H1 (cell line): Measurements from ENCODE around the gene RNF32. TPM values are rescaled to one million over a fixed set of nuclear protein-coding genes. Genes with fewer than 3 reads are reported as not detected.

Experiments used
- CTCF ChIA-PET: fragments of 300-600 bp; sonication (Branson Sonifier 250); formaldehyde crosslinking; loops from one replicate; lab custom pipeline; 2021; ENCODE audit not compliant: partially characterized antibody; lab: Charles Lee
- POLR2A ChIA-PET: fragments of 300-600 bp; sonication (Branson Sonifier 250); formaldehyde crosslinking; loops from one replicate; lab custom pipeline; 2021; ENCODE audit warnings: inconsistent platforms; ENCODE audit not compliant: partially characterized antibody; lab: Charles Lee
- DNase-seq, 2 experiments: peaks; one replicate each; pipeline versions ENCODE4 v3.0.0 to v3.0.0-alpha.2; 2010 to 2022; ENCODE audit warnings: low spot score in 2 of 2, low read depth in 1 of 2, mixed read lengths in 1 of 2
- FAIRE-seq: peaks from 2 replicates; lab custom pipeline; 2011; peaks lifted over from hg19 to GRCh38; lab: Jason Lieb, UNC
- H2AFZ ChIP-seq: 2 replicates; pipeline ENCODE4 v1.8.1; 2012; ENCODE audit warnings: low read length, inconsistent platforms
- H2AK5ac ChIP-seq: 2 replicates; pipeline ENCODE4 v1.6.1; 2013; ENCODE audit warnings: low read depth, low read length
- H2BK120ac ChIP-seq: replicated peaks from 2 replicates; pipeline ENCODE3; 2013; ENCODE audit warnings: low read depth, low read length, inconsistent platforms
- H2BK12ac ChIP-seq: 2 replicates; pipeline ENCODE4 v1.6.1; 2013; ENCODE audit warnings: low read depth, low read length
- H2BK15ac ChIP-seq: 2 replicates; pipeline ENCODE4 v1.6.1; 2013; ENCODE audit warnings: low read length
- H2BK20ac ChIP-seq: 2 replicates; pipeline ENCODE4 v1.6.1; 2013; ENCODE audit warnings: low read length
- H2BK5ac ChIP-seq: 2 replicates; pipeline ENCODE4 v1.6.1; 2013; ENCODE audit warnings: low read depth, low read length
- H3K14ac ChIP-seq: 2 replicates; pipeline ENCODE4 v1.6.1; 2013; ENCODE audit warnings: inconsistent platforms; ENCODE audit not compliant: insufficient read length
- H3K18ac ChIP-seq: 2 replicates; pipeline ENCODE4 v1.6.1; 2013; ENCODE audit warnings: low read length; ENCODE audit errors: extremely low read depth
- H3K23ac ChIP-seq: 2 replicates; pipeline ENCODE4 v1.6.1; 2013; ENCODE audit warnings: inconsistent platforms; ENCODE audit not compliant: insufficient read length
- H3K23me2 ChIP-seq: 2 replicates; pipeline ENCODE4 v1.6.1; 2013; ENCODE audit warnings: low read depth, low read length
- H3K27ac ChIP-seq: 2 replicates; pipeline ENCODE4 v1.6.1; 2011; ENCODE audit warnings: low read depth, low read length, inconsistent platforms
- H3K27me3 ChIP-seq, 4 experiments: replicated peaks in 1 of 4; 1 replicate in 1 of 4; 2 replicates in 3 of 4; pipeline versions ENCODE4 v1.6.1 to v1.8.1; 2011 to 2013; ENCODE audit warnings: low read length in 3 of 4, mild to moderate bottlenecking in 3 of 4, inconsistent platforms in 2 of 4, mixed read lengths in 2 of 4, moderate library complexity in 1 of 4; ENCODE audit not compliant: control insufficient read depth in 3 of 4, insufficient read depth in 3 of 4; ENCODE audit errors: extremely low read depth in 1 of 4
- H3K36me3 ChIP-seq, 4 experiments: 2 replicates each; pipeline versions ENCODE4 v1.6.1 to v1.8.1; 2011 to 2013; ENCODE audit warnings: mild to moderate bottlenecking in 4 of 4, low read length in 3 of 4, moderate library complexity in 2 of 4, control low read depth in 1 of 4, inconsistent platforms in 1 of 4; ENCODE audit not compliant: insufficient read depth in 4 of 4, control insufficient read depth in 2 of 4
- H3K4ac ChIP-seq: replicated peaks from 2 replicates; pipeline ENCODE3; 2013; ENCODE audit warnings: low read length, low read depth, mixed read lengths, inconsistent platforms; ENCODE audit not compliant: insufficient read length
- H3K4me1 ChIP-seq, 4 experiments: replicated peaks in 1 of 4; 1 replicate in 1 of 4; 2 replicates in 3 of 4; pipeline versions ENCODE4 v1.6.1 to v1.8.1; 2011 to 2013; ENCODE audit warnings: low read length in 3 of 4, inconsistent platforms in 2 of 4, mixed read lengths in 1 of 4; ENCODE audit not compliant: insufficient read depth in 4 of 4, control insufficient read depth in 3 of 4
- H3K4me2 ChIP-seq, 2 experiments: 2 replicates each; pipeline versions ENCODE4 v1.6.1 to v1.8.1; 2011 to 2013; ENCODE audit warnings: low read depth in 2 of 2, low read length in 2 of 2, control low read depth in 1 of 2, inconsistent platforms in 1 of 2, mild to moderate bottlenecking in 1 of 2; ENCODE audit not compliant: insufficient read depth in 1 of 2
- H3K4me3 ChIP-seq, 4 experiments: fragments of 200-600, 300-600 bp in 1 of 4; sonication (generic), shearing (Covaris generic), sonication (Bioruptor Twin) in 1 of 4; 2 replicates each; pipeline versions ENCODE4 v1.5.1 to v1.8.1; 2011 to 2016; ENCODE audit warnings: low read length in 4 of 4, low read depth in 3 of 4, control low read depth in 2 of 4, inconsistent platforms in 2 of 4, mild to moderate bottlenecking in 2 of 4, mixed read lengths in 1 of 4, moderate library complexity in 1 of 4; ENCODE audit not compliant: insufficient read depth in 2 of 4; ENCODE audit errors: extremely low read depth in 1 of 4
- H3K56ac ChIP-seq: replicated peaks from 2 replicates; pipeline ENCODE3; 2013; ENCODE audit warnings: low read depth, mild to moderate bottlenecking, mixed read lengths, low read length, inconsistent platforms; ENCODE audit not compliant: insufficient read length
- H3K79me1 ChIP-seq: 2 replicates; pipeline ENCODE4 v1.6.1; 2013; ENCODE audit warnings: low read depth, low read length, control low read depth
- H3K79me2 ChIP-seq, 2 experiments: 2 replicates each; pipeline versions ENCODE4 v1.6.1 to v1.8.1; 2012 to 2013; ENCODE audit warnings: low read length in 2 of 2, mild to moderate bottlenecking in 2 of 2, inconsistent platforms in 1 of 2; ENCODE audit not compliant: insufficient read depth in 2 of 2, control insufficient read depth in 1 of 2
- H3K9ac ChIP-seq, 4 experiments: replicated peaks in 1 of 4; 1 replicate in 1 of 4; 2 replicates in 3 of 4; pipeline versions ENCODE4 v1.6.1 to v1.8.1; 2011 to 2013; ENCODE audit warnings: low read depth in 3 of 4, low read length in 3 of 4, control low read depth in 2 of 4, mild to moderate bottlenecking in 2 of 4, moderate library complexity in 2 of 4, inconsistent platforms in 1 of 4; ENCODE audit errors: extremely low read depth in 1 of 4
- H3K9me3 ChIP-seq, 2 experiments: 2 replicates each; pipeline versions ENCODE4 v1.6.1 to v1.8.1; 2012 to 2013; ENCODE audit warnings: mild to moderate bottlenecking in 2 of 2, moderate library complexity in 2 of 2, control low read depth in 1 of 2, inconsistent platforms in 1 of 2, low read depth in 1 of 2, low read length in 1 of 2, mixed read lengths in 1 of 2; ENCODE audit not compliant: insufficient read depth in 2 of 2
- H4K20me1 ChIP-seq, 2 experiments: replicated peaks in 1 of 2; 2 replicates each; pipeline versions ENCODE3 to v1.8.1; 2011 to 2013; ENCODE audit warnings: inconsistent platforms in 2 of 2, low read length in 2 of 2, mild to moderate bottlenecking in 1 of 2; ENCODE audit not compliant: insufficient read depth in 2 of 2, control insufficient read depth in 1 of 2
- H4K5ac ChIP-seq: 2 replicates; pipeline ENCODE4 v1.6.1; 2013; ENCODE audit warnings: low read length, low read depth, mixed read lengths, inconsistent platforms; ENCODE audit not compliant: insufficient read length
- H4K8ac ChIP-seq: 2 replicates; pipeline ENCODE4 v1.8.0; 2013; ENCODE audit warnings: mild to moderate bottlenecking, moderate library complexity, low read length, inconsistent platforms; ENCODE audit not compliant: insufficient read depth; ENCODE audit errors: extremely low read depth
- H4K91ac ChIP-seq: replicated peaks from 2 replicates; pipeline ENCODE3; 2013; ENCODE audit warnings: low read length, mixed read lengths, inconsistent platforms; ENCODE audit not compliant: insufficient read length
- FOSL1 ChIP-seq: IDR thresholded peaks from 2 replicates; pipeline ENCODE4 v1.6.1; 2011; ENCODE audit warnings: mild to moderate bottlenecking, low read depth, low read length, moderate library complexity; ENCODE audit not compliant: insufficient read depth
- WGBS, 2 experiments: shearing (Covaris generic) in 1 of 2; methylation state at CpG; one replicate each; pipeline versions ENCODE4 v1.1.6 to v1.1.7; 2013 to 2015; ENCODE audit warnings: low lambda C conversion rate in 2 of 2, mixed read lengths in 2 of 2, inconsistent platforms in 1 of 2, low coverage in 1 of 2, missing lambda C conversion rate in 1 of 2; ENCODE audit not compliant: insufficient replicate concordance in 2 of 2, insufficient coverage in 1 of 2, insufficient read length in 1 of 2; ENCODE audit errors: extremely low coverage in 1 of 2, missing lambda C conversion rate in 1 of 2; 5-methylcytosine and 5-hydroxymethylcytosine counted together
- polyA plus RNA-seq, 7 experiments: library from polyadenylated mRNA; depleted of rRNA in 3 of 7; stranded (reverse) in 5 of 7; unstranded in 2 of 7; fragments of >200 nt in 5 of 7; fragments of 200-250 nt in 2 of 7; gene quantifications; 1 replicate in 5 of 7; 2 replicates in 1 of 7; 4 replicates in 1 of 7; pipeline versions ENCODE4 v1.2.1 to v1.2.3, GENCODE V29; 2011 to 2013; ENCODE audit warnings: missing spikeins in 2 of 7, mixed read lengths in 2 of 7
- total RNA-seq: library from RNA; stranded (reverse); fragmentation: NEBNext Ultra II Directional; extraction: Animal tissue kit (Norgen Biotek cat#: 25700); gene quantifications from 2 replicates; pipeline ENCODE4 v1.2.1, GENCODE V29; 2021

The RNF32 gene
- total and polyA plus RNA-seq, 2 of the 8 experiments (the other 6 are each of a cell fraction or from before 2014, with no cell fraction given) = 0.48 to 1.2 TPM

DNA sequence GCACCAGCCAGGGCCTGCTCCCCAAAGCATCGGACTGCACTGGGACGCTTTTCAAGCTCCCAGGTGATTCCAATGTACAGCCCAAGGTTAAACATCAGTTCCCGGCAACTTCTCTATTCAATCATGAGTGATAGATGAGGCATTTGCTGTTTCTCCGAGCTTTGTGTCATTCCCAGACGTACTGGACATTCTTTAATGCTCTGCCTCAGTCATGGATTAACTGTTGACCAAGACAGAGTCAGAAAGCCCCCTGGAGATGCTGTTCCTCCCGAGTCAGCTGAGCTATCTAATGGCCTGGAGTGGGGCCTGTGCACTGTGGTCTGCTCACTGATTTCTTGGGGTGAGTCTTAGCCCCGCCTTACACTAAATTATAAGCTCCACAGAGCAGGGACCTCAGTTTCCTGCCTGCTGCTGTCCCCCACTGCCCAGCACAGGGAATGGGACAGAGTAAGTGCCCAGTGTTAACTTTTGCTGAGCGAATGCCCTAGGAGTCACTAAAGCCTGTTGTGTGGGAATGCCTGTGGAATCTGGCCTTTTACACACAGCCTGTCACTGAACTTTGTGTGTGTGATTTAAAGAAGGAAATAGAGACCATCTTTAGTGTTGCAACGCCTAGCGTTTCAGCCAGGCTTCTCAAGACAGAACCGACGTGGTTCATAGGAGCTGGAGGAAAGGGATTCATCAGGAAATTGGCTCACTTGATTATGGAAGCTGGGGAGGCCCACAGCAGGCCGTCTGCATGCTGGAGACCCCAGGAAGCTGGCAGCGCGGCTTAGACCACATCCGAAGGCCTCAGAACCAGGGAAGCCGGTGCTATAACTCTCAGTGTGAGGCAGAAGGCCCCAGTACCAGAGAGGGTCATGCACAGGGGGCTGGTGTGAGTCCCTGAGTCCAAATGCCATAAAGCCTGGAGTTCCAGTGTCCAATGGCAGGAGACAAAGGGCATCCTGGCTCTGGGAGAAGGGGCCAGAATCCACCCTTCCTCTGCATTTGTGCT is 29.3 kb upstream of the RNF32 start:
- FAIRE-seq = no peak
- CTCF ChIA-PET = interaction anchor here (1.0 to 2.8 kb wide), 6 partner anchors 8 to 209 kb away, joined by 3 to 7 read pairs (median 4); no protein-coding TSS in a partner anchor

More for the DNA sequence above, 29.3 kb upstream of the RNF32 start:
- peaks cover 0 to 2% (median under 1%) of the 10 kb centered on the region in 4 experiments; a peak in 3 of 7 replicates for H3K4me1 ChIP-seq
- DNase-seq = no peak
- no peak overlapping the region for H3K56ac ChIP-seq
- H2BK20ac ChIP-seq = no peak overlapping the region
- no peak overlapping the region for H2BK120ac ChIP-seq
- H3K4ac ChIP-seq = no peak overlapping the region
- H3K27me3 ChIP-seq = peaks cover 0 to 11% (median 5%) of the 10 kb centered on the region in 4 experiments; a peak in 4 of 7 replicates
- POLR2A ChIA-PET = interaction anchor here (0.9 kb wide), 1 partner anchor 37 kb away, joined by 3 read pairs; no protein-coding TSS in a partner anchor
- peaks cover 2% of the 10 kb centered on the region; the same call in 1 of the 2 replicates for H3K23me2 ChIP-seq
- H3K79me1 ChIP-seq = no peaks in the 10 kb centered on the region
- no peak overlapping the region for H3K4me3 ChIP-seq
- H4K8ac ChIP-seq = no peak overlapping the region
- H3K36me3 ChIP-seq = no peaks in the 10 kb centered on the region
- H3K4me2 ChIP-seq = no peak overlapping the region
- H3K9me3 ChIP-seq = no peaks in the 10 kb centered on the region
- H4K91ac ChIP-seq = no peak overlapping the region
- no peak overlapping the region for H3K9ac ChIP-seq
- H3K14ac ChIP-seq = no peak overlapping the region
- no peak overlapping the region for H2BK5ac ChIP-seq
- no peak overlapping the region for H3K23ac ChIP-seq
- no peak overlapping the region for H2BK15ac ChIP-seq
- H3K79me2 ChIP-seq = no peaks in the 10 kb centered on the region
- H2AK5ac ChIP-seq = no peak overlapping the region
- 84% methylated on average over 17 of the region's 17 CpGs; no CpG with 5 or more reads in 1 of the 2 experiments for WGBS, 2 experiments
- no peak for TF ChIP-seq FOSL1
- no peak overlapping the region for H4K5ac ChIP-seq
- no peak overlapping the region for H3K18ac ChIP-seq
- H2BK12ac ChIP-seq = no peak overlapping the region
- no peaks in the 10 kb centered on the region for H4K20me1 ChIP-seq
- H3K27ac ChIP-seq = no peak overlapping the region
- H2AFZ ChIP-seq = no peak overlapping the region
